GM19099 (cell line): Measurements from ENCODE around the gene DCAF12.

Experiments used
- POLR2A ChIP-seq: IDR thresholded peaks from 3 replicates; pipeline ENCODE4 v1.6.1; 2011; ENCODE audit warnings: low read depth; ENCODE audit not compliant: insufficient read length; ENCODE audit errors: extremely low read depth

DCAF12 gene

DNA sequence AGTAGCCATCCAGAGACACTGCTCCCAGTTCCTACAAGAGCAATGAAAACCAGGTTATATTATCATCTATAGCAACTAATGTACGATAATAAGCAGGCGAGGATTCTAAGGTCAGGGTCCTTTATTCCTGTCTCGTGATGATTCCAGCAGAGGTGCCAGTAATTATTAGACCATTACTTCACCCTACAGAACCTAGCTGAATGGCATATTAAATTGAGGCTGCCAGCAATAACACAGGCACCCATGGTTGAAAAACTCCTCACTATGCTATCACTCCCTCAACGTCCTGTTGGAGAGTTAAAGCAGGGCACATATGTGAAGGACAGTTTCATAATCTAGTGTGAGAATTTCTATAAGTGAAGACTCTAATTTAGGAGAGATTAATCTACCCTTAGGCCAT lies 29.7 kb downstream of the DCAF12 start:
- TF ChIP-seq POLR2A = no peak

DNA sequence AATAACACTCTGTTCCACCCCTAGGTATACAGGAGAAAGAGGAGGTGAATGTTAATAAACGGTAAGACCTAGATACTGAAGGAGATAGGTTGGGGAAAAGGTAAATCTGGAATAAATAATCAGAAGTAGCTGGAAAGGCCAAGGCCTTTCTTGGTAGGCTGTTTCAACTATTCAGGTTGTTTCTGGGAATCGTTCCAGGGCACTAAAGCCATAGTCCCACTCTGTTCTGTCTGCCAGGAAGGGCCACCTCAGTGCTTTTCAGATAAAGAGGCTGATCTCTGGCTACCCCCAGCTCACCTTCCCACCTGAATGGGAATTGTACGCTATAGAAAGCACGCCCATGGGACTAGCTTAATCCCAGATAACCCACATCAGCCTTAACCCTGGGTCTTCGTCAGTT lies 32.9 kb downstream of the DCAF12 start:
- TF ChIP-seq POLR2A = no peak

DNA sequence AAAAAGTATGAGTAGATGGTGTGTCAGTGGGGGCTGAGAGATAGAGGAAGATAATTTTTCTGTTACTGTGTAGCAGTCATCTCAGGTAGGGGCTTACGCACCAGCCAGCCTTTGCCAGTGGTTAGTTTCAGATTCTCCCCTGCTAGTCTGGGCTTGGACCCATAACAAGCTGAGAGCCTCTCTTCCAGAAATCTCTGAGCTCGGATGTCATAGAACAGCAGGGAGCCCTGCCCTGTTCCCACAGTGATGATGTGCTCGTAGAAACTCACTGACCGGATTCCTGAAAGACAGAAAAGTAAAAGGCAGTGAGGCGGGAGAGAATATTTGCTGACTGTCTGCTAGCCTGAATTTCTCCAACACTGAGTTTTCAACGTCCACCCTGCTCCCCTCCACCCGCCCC lies 37.2 kb downstream of the DCAF12 start:
- TF ChIP-seq POLR2A = no peak

DNA sequence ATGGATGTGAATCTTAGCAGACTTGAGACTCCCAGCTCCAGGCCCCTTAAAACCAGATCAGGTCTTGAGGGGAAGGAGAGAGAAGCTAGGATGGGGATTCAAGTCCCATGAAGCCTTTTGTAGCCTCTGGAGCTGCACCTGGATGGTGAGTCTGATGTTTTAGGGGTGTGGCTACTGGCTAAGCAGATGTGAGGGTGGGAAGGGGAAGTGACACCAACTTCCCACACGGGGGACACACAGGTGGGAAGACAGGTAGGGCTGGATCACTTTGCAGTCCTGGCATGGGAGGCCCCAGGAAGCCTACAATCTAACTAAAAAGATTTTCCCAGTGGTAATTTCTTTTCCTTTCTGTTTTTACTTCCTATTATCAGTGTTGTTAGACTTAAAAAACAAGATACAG lies 39.1 kb downstream of the DCAF12 start:
- TF ChIP-seq POLR2A = no peak

DNA sequence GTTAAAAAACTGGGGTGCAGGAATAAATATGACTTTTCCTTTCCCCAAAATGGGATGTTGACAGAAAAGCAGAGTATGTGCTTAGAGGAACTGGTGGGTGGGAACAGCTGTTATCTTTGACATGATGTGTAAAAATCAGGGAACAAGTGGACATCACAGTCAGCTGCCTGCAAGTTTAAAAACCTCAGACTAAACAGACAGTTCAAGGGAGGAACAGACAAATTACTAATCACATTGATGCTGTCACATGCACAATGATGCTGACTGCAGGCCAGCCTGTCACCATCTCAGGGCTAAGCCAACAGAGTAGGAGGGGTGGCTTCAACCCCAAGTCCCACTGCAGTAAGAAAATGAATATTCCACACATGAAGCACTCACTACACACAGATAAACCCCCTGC lies 39.6 kb downstream of the DCAF12 start:
- no peak for TF ChIP-seq POLR2A

DNA sequence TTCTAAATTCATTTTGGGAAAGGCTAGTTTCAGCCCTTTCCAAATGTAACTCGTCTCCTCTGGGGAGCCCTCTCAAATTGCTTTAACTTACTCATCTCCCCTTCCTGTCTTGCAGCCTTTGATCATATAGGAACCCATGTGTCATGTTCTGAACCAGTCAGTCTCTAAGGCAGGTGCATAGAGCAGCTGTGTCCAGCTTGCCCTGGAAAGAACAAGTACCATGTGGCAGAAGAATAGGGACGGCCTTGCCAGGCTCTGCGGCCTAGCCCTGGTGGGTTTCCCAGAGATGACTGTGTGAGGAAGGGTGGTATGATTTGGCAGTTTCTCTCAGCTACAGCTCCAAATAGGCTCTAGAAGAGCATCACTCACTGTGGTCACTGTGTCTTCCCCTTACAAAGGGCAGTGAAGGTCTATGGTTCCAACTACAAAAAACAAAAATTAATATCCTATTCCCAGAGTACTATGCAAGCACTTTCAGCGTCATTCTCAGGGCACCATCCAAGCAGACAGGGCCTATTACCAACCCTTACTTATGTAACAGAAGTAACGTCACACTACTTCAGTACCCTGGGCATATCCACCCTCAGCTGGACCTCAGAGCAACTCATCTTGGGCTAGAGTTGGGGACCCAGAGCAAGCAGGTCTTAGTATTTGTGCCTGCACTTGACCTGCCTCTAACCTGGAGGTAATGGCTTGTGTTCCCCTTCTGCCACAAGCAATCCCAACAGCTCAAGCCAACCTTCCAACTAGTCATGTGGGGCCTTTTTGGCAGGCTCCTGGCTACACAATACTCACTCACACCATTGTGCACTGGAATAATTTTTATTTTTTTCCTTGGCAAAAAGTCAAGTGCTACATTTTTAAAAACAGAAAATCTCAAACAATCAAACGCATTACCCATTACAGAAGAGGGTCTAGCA lies 40.7 kb downstream of the DCAF12 start:
- no peak for TF ChIP-seq POLR2A

DNA sequence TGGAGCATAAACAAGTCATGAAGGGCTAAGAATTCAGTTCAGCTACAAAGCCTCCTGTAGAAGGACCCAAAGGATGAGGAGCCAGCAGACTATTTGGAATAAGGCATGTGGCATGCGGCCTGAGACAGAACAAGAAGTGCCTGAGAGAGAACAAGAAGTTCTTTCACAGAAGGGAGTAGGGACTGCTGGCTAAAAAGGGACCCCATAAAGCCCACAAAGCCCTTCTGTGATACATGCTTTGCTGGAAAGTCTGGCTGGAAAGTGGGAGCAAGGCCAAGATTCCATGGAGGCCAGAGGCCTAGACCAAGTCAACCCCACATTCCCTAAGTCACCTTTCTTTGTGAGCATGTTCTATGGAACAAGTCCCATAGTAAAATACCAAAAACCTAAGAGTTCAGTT lies 41.9 kb downstream of the DCAF12 start:
- no peak for TF ChIP-seq POLR2A

DNA sequence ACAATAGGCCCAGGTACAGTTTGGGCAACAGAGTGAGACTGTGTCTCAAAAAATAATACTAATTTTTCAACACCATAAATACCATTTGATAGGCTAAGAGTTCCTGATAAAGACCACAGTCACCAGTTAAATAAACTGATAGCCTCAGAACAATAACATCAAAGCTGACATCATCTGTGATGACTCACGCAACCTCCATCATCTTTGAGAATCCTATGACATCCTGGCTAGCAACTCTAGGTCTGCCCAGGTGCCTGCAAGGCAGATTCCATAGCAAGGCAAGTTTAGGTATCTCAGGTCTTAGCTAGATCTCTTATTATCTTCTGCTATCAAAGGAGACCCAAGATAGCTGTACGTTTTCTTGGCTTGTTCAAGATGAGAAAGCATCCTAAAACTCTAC lies 47.3 kb downstream of the DCAF12 start:
- no peak for TF ChIP-seq POLR2A

DNA sequence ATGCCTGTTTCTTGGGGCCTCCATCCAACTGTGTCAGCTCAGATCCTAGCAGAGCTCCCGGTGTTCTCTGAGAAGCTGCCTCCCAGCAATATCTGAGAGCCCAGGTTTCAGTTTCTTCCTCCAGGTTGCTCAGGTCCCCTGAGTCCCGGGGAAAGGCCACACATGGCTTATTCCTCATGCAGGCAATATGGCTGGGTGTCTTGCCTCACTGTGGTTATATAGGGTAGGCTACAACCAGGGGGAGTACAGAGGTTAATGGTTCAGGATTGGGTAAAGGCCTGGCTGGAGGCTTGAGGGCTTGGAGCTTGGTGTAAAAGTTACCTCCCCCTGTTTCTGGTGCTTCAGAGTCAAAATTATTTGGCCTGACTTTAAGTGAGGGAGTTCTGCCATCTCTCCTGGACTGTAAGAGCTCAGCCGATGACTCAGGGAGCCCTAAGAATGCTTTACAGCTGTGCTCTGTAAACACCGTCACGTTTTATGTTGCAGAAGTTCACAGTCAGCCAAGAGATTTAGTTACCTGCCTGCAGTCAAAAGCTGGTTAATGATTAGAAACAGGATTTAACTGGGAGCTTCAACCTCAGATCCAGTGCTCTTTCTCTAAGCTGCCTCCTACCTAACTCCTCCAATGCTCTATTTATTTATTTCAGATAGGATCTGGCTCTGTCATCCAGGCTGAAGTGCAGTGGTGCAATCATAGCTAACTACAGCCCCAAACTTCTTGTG lies 53.5 kb downstream of the DCAF12 start:
- no peak for TF ChIP-seq POLR2A

DNA sequence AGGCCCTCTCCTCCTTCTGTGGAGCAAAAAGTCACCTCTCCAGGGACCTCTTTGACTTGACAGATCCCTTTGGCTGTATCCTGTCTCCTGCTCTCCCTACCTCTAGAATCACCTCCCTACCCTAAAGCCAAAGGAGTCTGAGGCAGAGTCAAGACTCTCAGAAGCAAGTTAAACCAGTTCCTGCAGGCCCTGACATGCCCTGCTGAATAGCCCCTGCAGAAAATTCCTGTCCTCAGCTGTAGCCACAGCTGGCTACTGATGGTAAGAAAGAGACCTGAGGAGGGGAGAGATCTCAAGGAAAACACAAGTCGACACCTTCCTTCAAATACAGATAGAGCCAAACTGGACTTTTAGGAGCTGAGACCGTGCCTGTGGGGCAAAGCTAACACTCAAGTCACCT lies 54.1 kb downstream of the DCAF12 start:
- TF ChIP-seq POLR2A = no peak

DNA sequence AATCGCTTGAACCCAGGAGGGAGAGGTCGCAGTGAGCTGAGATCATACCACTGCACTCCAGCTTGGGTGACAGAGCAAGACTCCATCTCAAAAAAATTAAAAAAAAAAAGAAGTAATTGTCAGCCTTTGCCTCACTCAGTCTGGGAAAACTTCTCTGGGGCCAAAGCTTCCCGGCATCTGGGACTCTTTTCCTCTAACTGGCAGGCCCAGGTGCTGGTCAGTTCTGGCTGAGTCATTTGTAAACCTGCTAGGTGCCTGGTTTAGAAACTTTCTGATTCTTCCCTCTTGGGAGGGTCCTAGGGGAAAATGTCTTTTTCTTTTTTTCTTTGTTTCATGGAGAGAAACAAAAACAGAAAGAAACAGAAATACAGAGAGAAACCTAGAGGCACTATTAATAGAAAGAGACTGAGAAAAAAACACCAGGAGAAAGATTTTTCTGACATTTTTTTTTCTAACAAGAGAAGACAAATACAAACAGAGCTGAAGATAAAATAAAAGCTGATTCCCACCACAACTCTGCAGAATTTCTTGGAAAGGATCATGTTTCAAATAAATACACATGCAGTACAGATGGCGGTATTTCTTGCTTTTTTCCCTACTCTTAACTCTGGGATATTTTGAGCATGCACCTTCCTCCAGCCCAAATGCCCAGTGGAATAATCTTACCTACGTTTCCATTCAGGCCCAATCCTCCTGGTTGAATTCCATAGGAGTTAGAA lies 55.7 kb downstream of the DCAF12 start:
- no peak for TF ChIP-seq POLR2A

DNA sequence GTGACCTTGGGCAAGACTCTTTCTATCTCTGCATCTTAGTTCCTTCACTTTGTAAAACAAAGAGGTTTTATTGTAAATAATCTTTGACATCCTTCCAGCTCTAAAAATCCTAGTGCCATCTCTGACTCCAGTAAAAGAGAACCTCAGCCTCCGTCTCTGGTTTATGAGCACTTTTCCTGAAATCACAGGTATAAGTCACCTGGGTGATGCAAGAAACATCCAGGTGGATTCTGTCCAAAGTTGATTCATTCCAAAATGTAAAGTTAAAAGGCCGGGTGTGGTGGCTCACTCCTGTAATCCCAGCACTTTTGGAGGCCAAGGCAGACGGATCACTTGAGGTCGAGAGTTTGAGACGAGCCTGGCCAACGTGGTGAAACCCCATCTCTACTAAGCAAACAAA lies 56.7 kb downstream of the DCAF12 start:
- no peak for TF ChIP-seq POLR2A

DNA sequence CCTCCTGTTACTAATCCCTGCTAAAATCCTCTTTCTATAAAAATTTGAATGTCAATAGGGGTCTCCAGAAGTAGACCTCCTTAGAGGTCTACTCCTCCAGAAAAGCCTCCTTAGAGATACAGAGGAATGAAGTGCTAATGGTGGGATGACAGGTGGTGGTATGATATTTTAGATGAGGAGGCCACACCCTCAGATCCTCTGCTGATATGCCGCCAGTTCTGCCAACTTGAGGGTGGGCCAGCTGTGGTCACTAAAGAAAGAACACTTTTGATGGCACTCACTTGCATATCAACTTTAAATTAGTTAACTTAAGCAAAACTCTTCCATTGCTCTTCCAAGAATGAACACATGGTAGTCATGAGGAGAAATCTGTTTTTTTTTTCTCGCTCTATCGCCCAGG lies 61.0 kb downstream of the DCAF12 start:
- no peak for TF ChIP-seq POLR2A

DNA sequence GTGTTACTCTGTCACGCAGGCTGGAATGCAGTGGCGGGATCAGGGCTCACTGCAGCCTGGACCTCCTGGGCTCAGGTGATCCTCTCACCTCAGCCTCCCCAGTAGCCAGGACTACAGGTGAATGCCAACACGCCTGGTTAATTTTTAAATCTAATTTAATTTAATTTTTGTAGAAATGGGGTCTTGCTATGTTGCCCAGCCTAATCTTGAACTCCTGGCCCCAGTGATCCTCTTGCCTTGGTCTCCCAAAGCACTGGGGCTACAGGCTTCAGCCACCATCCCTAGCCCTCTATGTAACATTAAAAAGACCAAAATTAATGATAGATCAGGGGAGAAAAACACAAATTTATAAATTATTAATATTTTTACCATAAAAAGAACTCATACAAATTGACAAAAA lies 66.5 kb downstream of the DCAF12 start:
- no peak for TF ChIP-seq POLR2A

DNA sequence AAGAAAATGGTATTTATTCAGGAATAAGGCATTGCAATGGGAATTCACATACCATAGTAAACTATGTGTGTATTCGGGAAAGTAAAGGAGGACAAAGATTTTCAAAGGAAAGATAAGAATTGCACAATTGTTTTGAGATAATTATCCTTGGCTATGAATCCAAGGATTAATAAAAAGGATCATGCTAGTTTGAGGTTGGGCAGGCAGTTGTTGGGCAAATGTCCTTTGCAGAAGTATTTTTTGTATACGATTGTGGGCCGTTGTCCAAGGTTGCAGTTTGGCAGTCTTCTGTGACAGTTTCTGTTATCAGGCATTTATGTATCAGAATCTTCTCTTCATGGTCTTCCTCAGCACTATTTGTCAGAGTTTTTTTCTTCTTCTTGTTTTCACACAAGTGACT lies 67.2 kb downstream of the DCAF12 start:
- TF ChIP-seq POLR2A = no peak

DNA sequence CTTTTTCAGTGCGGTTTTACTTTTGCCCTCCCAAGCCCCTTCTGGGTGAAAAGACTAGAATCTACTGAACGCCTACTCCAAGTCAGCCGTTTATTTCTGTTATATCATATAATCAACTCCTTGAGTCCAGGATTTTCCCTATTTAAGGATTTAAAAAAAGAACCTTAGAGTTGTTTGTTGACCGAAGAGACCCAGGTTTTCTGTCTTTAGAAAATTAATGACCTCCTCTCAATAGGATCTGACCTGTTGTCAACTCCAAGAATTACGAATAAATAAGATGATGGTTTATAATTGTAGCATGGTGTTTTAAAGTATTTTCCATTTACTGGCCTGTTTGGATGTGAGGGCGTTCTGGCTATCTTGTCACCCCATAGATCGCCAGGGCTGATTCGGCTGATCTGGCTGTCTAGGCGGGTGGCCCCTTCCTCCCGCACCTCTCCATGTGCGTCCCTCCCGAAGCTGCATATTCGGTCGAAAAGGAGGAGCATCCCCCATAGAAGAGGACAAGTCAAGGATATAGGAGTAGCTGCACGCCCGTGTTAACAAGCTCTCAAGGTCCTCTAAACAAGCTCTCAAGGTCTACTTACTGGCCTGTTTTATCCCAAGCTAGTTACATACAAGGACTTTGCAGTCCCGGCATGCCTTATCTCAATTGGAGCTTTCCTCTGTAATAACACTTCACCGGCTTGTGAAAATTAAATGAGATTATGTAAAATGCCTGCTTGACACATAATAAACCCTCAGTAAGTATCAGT lies 76.7 kb downstream of the DCAF12 start:
- no peak for TF ChIP-seq POLR2A
